Measurements from ENCODE around the gene CCDC188. TPM values are rescaled to one million over a fixed set of nuclear protein-coding genes. Genes with fewer than 3 reads are reported as not detected.
A peak's percentile ranks its signal among the peaks of the same experiment; 100 is the strongest.

CCDC188 gene
- total RNA-seq, 1 donor from 2014 or later: 1.1 TPM

GRCh38 chr22:20132686-20133246, 18.1 kb downstream of the CCDC188 start:
- no peak for DNase-seq

GRCh38 chr22:20131859-20132685, 18.8 kb downstream of the CCDC188 start:
- no peak for DNase-seq

GRCh38 chr22:20131597-20131858, 19.3 kb downstream of the CCDC188 start, which contains the start of gene ZDHHC8:
Gene ZDHHC8, plus strand, starts transcription at chr22:20131804. Its CDS starts 144 bp downstream, at chr22:20131948.
- peak; percentile 62 for DNase-seq

GRCh38 chr22:20130731-20131596, 19.9 kb downstream of the CCDC188 start:
- DNase-seq: peak; percentile 91

GRCh38 chr22:20130319-20130718, 20.5 kb downstream of the CCDC188 start:
- DNase-seq: no peak

- DNase-seq: no peak
Measured at GRCh38 chr22:20129747-20130014, 21.2 kb downstream of the CCDC188 start.

- no peak for DNase-seq
Measured at GRCh38 chr22:20128902-20129746, 21.7 kb downstream of the CCDC188 start.

- no peak for DNase-seq
Measured at GRCh38 chr22:20128619-20128901, 22.3 kb downstream of the CCDC188 start.

- DNase-seq: no peak
Measured at GRCh38 chr22:20127869-20128618, 22.8 kb downstream of the CCDC188 start.

- DNase-seq: no peak
Measured at GRCh38 chr22:20127318-20127868, 23.5 kb downstream of the CCDC188 start.

GRCh38 chr22:20126284-20127029, 24.4 kb downstream of the CCDC188 start:
- DNase-seq: no peak

- no peak for DNase-seq
Measured at GRCh38 chr22:20125201-20126174, 25.4 kb downstream of the CCDC188 start.

GRCh38 chr22:20124083-20124787, 26.6 kb downstream of the CCDC188 start:
- DNase-seq: no peak

- DNase-seq: no peak
Measured at GRCh38 chr22:20123366-20124082, 27.3 kb downstream of the CCDC188 start.

- no peak for DNase-seq
Measured at GRCh38 chr22:20121856-20122415, 28.9 kb downstream of the CCDC188 start.

- no peak for DNase-seq
Measured at GRCh38 chr22:20118300-20119020, 32.4 kb downstream of the CCDC188 start.

GRCh38 chr22:20117633-20118299, 33.1 kb downstream of the CCDC188 start:
- no peak for DNase-seq

Data from tongue (tissue), 2 donors.